ENCODE results near the gene CD200R1L.

The CD200R1L gene

DNA sequence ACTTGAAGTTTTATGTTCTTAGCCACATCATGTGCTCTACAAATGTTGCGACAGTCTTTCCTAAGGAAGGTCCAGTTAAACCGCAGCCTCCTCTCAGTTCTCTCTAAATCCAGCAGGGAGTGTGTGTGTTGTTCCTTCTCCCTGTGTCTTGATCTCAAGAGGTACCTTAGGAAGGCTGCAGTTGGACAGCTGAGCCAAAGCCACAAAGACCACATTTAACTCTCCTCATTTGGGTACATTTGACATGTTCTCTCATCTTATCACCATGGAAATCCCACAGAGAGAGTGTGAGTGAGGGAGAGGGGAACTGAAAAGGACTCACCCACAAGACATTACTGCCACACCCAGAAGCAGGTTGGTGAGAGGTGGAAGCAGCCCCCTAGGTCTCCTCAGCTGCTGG, 79.5 kb downstream of the CD200R1L start:
- DNase-seq (ENCODE audit: low spot score), result no peak
- H3K27me3 ChIP-seq (ENCODE audit: insufficient read depth, poor library complexity, severe bottlenecking), result no peaks in the 10 kb centered on the region
- TF ChIP-seq CTCF (IDR thresholded peaks at IDR 0.05; ENCODE audit: poor library complexity, severe bottlenecking), result no peak

More for the DNA sequence above, 79.5 kb downstream of the CD200R1L start:
- Histone ChIP-seq H3K9me3 (ENCODE audit: severe bottlenecking) (no peaks in the 10 kb centered on the region), H3K36me3 (ENCODE audit: low read depth) (no peaks in the 10 kb centered on the region), H3K4me3 (ENCODE audit: severe bottlenecking) (no peak overlapping the region), H3K4me1 (ENCODE audit: insufficient read depth, poor library complexity, severe bottlenecking) (peaks cover 9% of the 10 kb centered on the region), H3K27ac (ENCODE audit: poor library complexity, severe bottlenecking) (no peak overlapping the region)
- ATAC-seq (ENCODE audit: low read depth), result no peak
